Panc1 (cell line): ENCODE data around the gene CENPF. TPM values are rescaled to one million over a fixed set of nuclear protein-coding genes. Genes with fewer than 3 reads are reported as not detected.

ENCODE experiments used
- ATAC-seq: fragments of 200-7000 bp; cut with Tn5 transposase; 2 replicates; pipeline ENCODE4 v1.9.1; 2020; ENCODE audit warnings: mild to moderate bottlenecking, moderate library complexity
- BruUV-seq: library from RNA; stranded (reverse); fragments of 400-500 nt; replicated peaks from 2 replicates; lab custom pipeline; 2021; lab: Mats Ljungman, UMichigan
- CTCF ChIA-PET: fragments of 300-600 bp; sonication (Branson Sonifier 250); formaldehyde crosslinking; loops from one replicate; lab custom pipeline; 2022; ENCODE audit warnings: antibody characterized with exemption; lab: Charles Lee
- POLR2A ChIA-PET: fragments of 300-600 bp; sonication (Branson Sonifier 250); formaldehyde crosslinking; loops from one replicate; lab custom pipeline; 2022; ENCODE audit warnings: antibody characterized with exemption; lab: Charles Lee
- DNase-seq: peaks from one replicate; pipeline ENCODE4 v3.0.0-alpha.2; 2010; ENCODE audit warnings: low read depth, low spot score
- H3K27ac ChIP-seq: 2 replicates; pipeline ENCODE4 v1.5.1; 2011; ENCODE audit warnings: mild to moderate bottlenecking, low read length, inconsistent platforms
- H3K27me3 ChIP-seq: fragments of 200-500 bp; sonication (Bioruptor generic); 2 replicates; pipeline ENCODE4 v1.6.0; 2014; ENCODE audit warnings: low read length, inconsistent platforms; ENCODE audit not compliant: control insufficient read depth, insufficient read depth
- H3K36me3 ChIP-seq: fragments of 200-500 bp; sonication (Bioruptor generic); 2 replicates; pipeline ENCODE4 v1.5.1; 2014; ENCODE audit warnings: inconsistent platforms, mild to moderate bottlenecking, low read length, moderate library complexity; ENCODE audit not compliant: control insufficient read depth, insufficient read depth
- H3K4me1 ChIP-seq: 2 replicates; pipeline ENCODE4 v1.5.1; 2011; ENCODE audit warnings: inconsistent platforms, mild to moderate bottlenecking, low read length, moderate library complexity; ENCODE audit not compliant: control insufficient read depth, insufficient read depth
- H3K4me3 ChIP-seq, 2 experiments: 2 replicates each; pipeline ENCODE4 v1.5.1; 2011 to 2012; ENCODE audit warnings: low read depth in 2 of 2, low read length in 2 of 2, mild to moderate bottlenecking in 2 of 2, inconsistent platforms in 1 of 2, moderate library complexity in 1 of 2
- H3K9me3 ChIP-seq: fragments of 200-500 bp; sonication (Bioruptor generic); 2 replicates; pipeline ENCODE4 v1.5.1; 2014; ENCODE audit warnings: low read depth, mild to moderate bottlenecking, inconsistent platforms, low read length, moderate library complexity; ENCODE audit not compliant: control insufficient read depth, insufficient read depth
- CTCF ChIP-seq: fragments of 450-650 bp; IDR thresholded peaks from 2 replicates; pipeline ENCODE4 v1.5.1; 2017; ENCODE audit warnings: mild to moderate bottlenecking
- POLR2AphosphoS5 ChIP-seq: IDR thresholded peaks from 2 replicates; pipeline ENCODE4 v1.6.1; 2012; ENCODE audit warnings: mild to moderate bottlenecking, low read depth, low read length, moderate library complexity
- SIN3A ChIP-seq: IDR thresholded peaks from 2 replicates; pipeline ENCODE4 v1.6.1; 2012; ENCODE audit warnings: low read depth, mild to moderate bottlenecking, low read length, moderate library complexity, borderline replicate concordance; ENCODE audit not compliant: insufficient read depth
- TCF7L2 ChIP-seq: IDR thresholded peaks from 2 replicates; pipeline ENCODE4 v1.6.1; 2011; ENCODE audit warnings: mild to moderate bottlenecking, low read depth, low read length, inconsistent platforms
- in situ Hi-C: cut with HindIII; loops from 2 replicates; pipeline ENCODE4 v1.10.0; 2016; ENCODE audit warnings: low sequenced_read_pairs, low pct_unique_long_range_greater_than_20kb
- intact Hi-C: fragments of 100-400 bp; cut with micrococcal nuclease; formaldehyde crosslinking; loops from one replicate; pipeline ENCODE4 v1.10.0; 2022; ENCODE audit not compliant: unreplicated experiment
- total RNA-seq: library from RNA; stranded (reverse); gene quantifications from one replicate; pipeline ENCODE4 v1.2.1, GENCODE V29; 2021; ENCODE audit not compliant: unreplicated experiment
- TF ChIP-seq, protein P1 (sequence below), 2 experiments: IDR thresholded peaks; 2 replicates each; pipeline ENCODE4 v1.6.1; 2011 to 2012; ENCODE audit warnings: low read depth in 2 of 2, control low read depth in 1 of 2, low read length in 1 of 2, mild to moderate bottlenecking in 1 of 2, moderate library complexity in 1 of 2; ENCODE audit not compliant: insufficient read depth in 1 of 2

CENPF gene
- total RNA-seq, 1 experiment from 2014 or later, result 156 TPM

- Histone ChIP-seq H3K4me3 (no peak overlapping the region), H3K4me1 (no peaks in the 10 kb centered on the region), H3K9me3 (no peaks in the 10 kb centered on the region), H3K27ac (no peak overlapping the region; the same call in 1 of the 2 replicates), H3K27me3 (no peaks in the 10 kb centered on the region), H3K36me3 (peaks cover 87% of the 10 kb centered on the region)
- TF ChIP-seq SIN3A (no peak), POLR2AphosphoS5 (no peak), TCF7L2 (no peak), CTCF (no peak)
- TF ChIP-seq, protein P1, sequence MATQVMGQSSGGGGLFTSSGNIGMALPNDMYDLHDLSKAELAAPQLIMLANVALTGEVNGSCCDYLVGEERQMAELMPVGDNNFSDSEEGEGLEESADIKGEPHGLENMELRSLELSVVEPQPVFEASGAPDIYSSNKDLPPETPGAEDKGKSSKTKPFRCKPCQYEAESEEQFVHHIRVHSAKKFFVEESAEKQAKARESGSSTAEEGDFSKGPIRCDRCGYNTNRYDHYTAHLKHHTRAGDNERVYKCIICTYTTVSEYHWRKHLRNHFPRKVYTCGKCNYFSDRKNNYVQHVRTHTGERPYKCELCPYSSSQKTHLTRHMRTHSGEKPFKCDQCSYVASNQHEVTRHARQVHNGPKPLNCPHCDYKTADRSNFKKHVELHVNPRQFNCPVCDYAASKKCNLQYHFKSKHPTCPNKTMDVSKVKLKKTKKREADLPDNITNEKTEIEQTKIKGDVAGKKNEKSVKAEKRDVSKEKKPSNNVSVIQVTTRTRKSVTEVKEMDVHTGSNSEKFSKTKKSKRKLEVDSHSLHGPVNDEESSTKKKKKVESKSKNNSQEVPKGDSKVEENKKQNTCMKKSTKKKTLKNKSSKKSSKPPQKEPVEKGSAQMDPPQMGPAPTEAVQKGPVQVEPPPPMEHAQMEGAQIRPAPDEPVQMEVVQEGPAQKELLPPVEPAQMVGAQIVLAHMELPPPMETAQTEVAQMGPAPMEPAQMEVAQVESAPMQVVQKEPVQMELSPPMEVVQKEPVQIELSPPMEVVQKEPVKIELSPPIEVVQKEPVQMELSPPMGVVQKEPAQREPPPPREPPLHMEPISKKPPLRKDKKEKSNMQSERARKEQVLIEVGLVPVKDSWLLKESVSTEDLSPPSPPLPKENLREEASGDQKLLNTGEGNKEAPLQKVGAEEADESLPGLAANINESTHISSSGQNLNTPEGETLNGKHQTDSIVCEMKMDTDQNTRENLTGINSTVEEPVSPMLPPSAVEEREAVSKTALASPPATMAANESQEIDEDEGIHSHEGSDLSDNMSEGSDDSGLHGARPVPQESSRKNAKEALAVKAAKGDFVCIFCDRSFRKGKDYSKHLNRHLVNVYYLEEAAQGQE (IDR thresholded peaks at IDR 0.05; ENCODE audit: insufficient read depth in 1 of 2, low read depth in 2 of 2, low read length in 1 of 2), result no peak
- in situ Hi-C loops, result no loop called here
- CTCF ChIA-PET, result no interaction called here
- intact Hi-C loops, result no loop called here
- DNase-seq (no peak), ATAC-seq (no peak)
- BruUV-seq, result no TSS peak
- POLR2A ChIA-PET, result no interaction called here
Observed at GRCh38 chr1:214638997-214639396, 36.0 kb downstream of the CENPF start.

GRCh38 chr1:214640431-214641213 is 37.6 kb downstream of the CENPF start:
- H3K4me1 ChIP-seq, result no peaks in the 10 kb centered on the region
- H3K36me3 ChIP-seq, result peaks cover 93% of the 10 kb centered on the region
- ChIA-PET CTCF (no interaction called here), POLR2A (no interaction called here)
- intact Hi-C loops, result no loop called here
- in situ Hi-C loops, result no loop called here
- no TSS peak for BruUV-seq
- H3K27me3 ChIP-seq, result no peaks in the 10 kb centered on the region
- no peak for DNase-seq
- TF ChIP-seq, protein P1 (IDR thresholded peaks at IDR 0.05; ENCODE audit: insufficient read depth in 1 of 2, low read depth in 2 of 2, low read length in 1 of 2), result no peak
- TF ChIP-seq SIN3A (no peak), POLR2AphosphoS5 (no peak), TCF7L2 (no peak), CTCF (no peak)
- no peak for ATAC-seq
- H3K9me3 ChIP-seq, result no peaks in the 10 kb centered on the region
- H3K4me3 ChIP-seq, result no peak overlapping the region
- H3K27ac ChIP-seq, result no peak overlapping the region
